Occipital lobe (tissue), 3 donors: ENCODE measurements around the gene ARHGEF38. TPM values are rescaled to one million over a fixed set of nuclear protein-coding genes. Genes with fewer than 3 reads are reported as not detected.
"Not testable (repeated sequence)": the region's sequence is repeated elsewhere in the genome, so short reads cannot be mapped to it uniquely, and the experiment has no call there.

Experiments
- DNase-seq: peaks from one replicate; lab custom pipeline; 2025; lab: John Stamatoyannopoulos, UW
- small RNA-seq: library from RNA; depleted of rRNA; stranded (forward); fragments of <200 nt; gene quantifications from one replicate; pipeline ENCODE3, GENCODE V24; 2014
- total RNA-seq: library from RNA; depleted of rRNA; stranded (reverse); fragments of >200 nt; gene quantifications from one replicate; pipeline ENCODE4 v1.2.3, GENCODE V29; 2014

ARHGEF38 gene
- total RNA-seq, 1 donor from 2014 or later, result 0.62 TPM

DNA sequence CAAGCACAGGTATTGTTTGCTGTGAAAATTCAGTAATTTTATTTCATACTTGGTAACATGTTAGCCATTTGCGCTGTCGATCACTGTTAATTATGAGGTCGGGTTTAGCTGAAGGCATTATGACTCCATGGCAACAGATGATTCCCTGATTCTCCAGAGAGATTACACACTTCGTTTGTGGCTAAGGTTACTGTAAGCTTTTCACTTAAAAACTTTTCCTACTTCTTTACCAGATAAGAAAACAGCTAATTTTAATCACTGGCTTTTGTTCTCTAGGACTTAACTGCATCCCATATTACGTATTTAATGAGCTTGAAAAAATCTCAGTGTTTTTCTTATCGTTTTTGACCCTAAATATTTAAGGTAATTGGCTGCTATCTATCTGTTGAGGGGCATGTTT, 158.3 kb downstream of the ARHGEF38 start:
- no peak for DNase-seq

DNA sequence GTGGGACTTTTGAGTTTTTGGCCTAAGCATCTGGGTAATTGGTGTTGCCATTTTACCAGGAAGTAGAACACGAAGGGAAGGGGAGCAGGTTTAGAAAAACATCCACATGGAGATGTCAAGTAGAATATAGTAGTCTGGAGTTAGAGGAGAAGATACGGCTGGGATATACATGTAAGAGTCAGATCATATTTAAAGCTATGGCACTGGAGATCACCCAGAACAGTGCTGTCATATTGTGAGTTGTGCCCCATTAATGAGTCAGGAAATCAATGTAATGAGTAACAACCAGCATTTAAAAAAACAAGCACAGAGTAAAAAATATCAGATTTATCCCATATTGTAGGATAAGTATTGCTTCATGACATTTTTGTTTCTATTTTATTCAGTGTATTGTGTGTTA, 160.3 kb downstream of the ARHGEF38 start:
- no peak for DNase-seq

DNA sequence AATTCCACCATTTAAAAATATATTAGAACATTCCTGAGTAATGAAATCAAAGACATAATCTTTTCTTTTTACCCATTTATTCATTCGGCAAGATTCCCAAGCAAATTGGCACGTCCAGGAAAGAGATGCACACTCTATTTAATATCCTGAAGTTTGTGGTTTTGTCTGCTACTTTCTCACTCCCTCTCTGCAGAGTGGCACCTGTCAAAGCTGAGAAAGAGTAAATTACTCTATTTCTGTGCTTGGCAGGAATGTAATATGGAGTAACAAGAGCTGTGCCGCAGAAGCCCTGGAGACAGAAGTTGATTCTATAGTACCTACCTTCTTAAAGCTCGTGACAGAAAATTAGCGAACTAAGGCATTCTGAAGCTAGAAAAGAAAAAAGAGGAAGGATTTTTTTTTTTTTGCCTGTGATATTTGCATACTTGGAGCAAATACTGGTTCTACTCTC, 161.7 kb downstream of the ARHGEF38 start:
- no peak for DNase-seq

DNA sequence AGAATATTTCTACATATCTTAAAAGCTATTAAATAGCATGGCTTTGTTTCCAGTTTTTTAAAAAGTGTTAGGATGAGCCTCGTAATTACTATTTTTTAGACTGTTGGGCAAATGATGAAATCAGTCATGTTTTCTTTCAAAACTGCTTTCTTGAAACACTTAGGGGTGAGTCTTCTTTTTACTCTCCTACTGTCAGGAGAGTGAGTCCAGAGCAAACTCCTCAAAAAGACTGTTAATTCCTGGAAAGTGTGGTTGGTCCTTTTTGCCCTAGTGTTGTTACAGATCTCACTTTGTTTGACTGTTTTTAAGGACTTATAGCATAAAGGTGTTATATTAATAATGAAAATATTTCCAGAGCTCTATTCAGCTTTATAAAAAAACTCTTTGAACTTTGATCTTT, 162.5 kb downstream of the ARHGEF38 start:
- no peak for DNase-seq

DNA sequence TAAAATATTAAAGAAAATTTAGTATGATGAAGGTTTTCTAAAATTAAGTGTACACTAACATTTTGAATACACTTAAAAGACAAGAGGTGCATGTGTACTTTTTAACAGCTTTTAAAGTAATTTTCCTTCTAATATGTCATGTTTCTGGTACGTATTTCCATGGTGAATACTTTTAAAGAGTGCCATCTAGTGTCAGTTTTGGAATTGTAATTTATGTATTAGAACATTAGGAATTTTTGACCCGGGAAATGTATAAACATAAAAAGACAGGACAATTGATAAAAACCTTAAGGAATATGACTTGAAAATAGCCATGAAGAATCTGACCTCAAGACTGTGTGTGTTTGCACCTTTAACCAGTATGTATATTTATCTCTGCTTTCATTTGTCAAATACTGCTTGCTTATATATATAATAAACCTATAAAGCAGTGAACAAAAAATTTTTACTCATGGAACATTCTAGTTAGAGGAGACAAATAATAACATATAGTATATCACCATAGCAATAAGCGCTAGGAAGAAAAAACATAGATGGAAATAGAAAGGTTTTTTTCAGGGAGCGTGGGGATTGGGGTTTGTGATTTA, 163.4 kb downstream of the ARHGEF38 start:
- no peak for DNase-seq

DNA sequence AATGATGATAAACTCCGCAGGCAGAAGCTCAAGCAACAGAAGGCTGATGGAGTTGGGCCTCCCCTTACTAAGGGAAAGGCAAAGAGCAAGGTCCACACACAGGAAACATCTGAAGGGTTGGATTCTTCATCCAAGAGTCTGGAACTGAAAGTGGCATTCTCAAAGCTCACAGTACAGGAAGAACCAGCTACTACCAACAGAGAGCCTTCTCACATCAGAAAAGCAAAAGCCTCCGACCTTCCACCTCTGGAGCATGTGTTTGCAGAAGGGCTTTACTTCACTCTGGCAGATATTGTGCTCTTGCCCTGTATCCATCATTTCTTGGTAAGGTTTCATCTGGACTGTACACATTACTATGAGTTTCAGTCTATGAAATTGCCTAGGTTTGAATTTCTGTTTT, 166.8 kb downstream of the ARHGEF38 start:
- DNase-seq, result no peak

DNA sequence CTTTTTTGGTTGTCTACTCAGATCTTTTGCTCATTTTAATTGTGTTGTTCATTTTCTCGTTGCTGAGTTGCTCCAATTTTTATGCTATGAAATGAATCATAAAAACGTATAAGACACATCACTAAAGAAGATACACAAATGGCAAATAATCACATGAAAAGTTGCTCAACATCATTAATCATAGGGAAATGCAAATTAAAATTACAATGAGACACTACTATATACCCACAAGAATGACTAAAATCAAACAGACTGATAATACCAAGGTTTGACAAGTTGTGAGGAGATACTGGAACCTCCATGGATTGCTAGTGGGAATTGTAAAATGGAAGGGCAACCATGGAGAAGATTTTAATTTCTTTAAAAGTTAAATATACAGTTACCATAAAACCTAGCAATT, 173.2 kb downstream of the ARHGEF38 start:
- DNase-seq, result no peak

DNA sequence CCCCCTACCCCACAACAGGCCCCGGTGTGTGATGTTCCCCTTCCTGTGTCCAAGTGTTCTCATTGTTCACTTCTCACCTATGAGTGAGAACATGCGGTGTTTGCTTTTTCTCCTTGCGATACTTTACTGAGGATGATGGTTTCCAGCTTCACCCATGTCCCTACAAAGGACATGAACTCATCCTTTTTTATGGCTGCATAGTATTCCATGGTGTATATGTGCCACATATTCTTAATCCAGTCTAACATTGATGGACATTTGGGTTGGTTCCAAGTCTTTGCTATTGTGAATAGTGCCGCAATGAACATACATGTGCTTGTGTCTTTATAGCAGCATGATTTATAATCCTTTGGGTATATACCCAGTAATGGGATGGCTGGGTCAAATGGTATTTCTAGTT, 177.5 kb downstream of the ARHGEF38 start:
- not testable (repeated sequence) for DNase-seq

Small RNA genes lying within 50 kb of the gene (small RNA-seq; reads per million reads assigned to genes)
- gene ATP5F1EP1, result not detected

Other genes with a start within 250 kb of the ARHGEF38 start
- gene PPA2, start 78.6 kb upstream of the ARHGEF38 start, total RNA-seq, result 72.7 TPM
- gene INTS12, start 156.1 kb downstream of the ARHGEF38 start, total RNA-seq, result 26.5 TPM
- gene GSTCD, start 156.2 kb downstream of the ARHGEF38 start, total RNA-seq, result 29.5 TPM